ENCODE measurements around the gene DNAH10.

The DNAH10 gene

DNA sequence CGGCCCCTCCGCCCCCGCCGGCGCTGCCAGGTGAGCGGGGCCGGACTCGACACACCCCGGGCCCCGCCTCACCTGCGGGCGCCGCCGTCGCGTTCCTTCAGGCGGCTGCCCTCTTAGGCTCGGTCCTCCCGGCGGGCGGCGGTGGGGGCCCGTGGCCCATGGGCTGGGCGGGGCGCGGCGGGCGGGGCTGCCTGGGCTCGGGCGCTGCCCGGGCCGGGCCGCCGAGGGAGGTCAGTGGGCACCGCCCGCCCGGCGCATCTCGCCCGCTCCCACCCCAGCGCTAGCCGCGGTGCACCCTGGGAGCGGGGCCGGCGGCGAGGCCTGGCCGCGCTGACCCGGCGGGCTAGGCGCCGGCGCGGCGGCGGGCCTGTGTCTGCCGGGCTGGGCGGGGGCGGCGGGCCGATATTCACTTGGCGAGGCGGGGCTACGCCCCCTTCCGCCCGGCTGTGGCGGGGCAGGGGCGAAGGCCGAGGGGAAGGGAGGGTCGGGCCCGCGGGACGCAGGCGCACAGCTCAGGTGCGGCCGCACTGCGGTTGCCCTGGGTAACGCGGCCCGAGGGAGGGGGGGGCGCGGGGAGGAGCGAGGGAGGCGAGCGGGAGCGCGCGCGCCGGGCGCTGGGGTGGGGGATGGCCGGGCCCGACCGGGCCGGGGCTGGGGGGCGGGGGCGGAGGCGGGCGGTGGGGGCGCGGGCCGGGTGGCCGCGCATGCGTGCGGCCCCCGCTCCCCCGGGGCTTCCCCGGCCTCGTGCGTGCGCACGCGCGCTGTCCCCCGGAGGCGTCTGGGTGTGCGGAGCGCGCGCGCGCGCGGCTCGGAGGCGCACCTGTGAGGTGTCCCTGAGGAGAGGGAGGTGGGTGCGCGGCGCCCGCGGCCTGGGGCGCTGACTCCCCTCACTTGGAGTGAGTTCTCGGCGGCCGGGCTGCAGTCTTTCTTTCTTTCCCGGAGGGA lies 210.6 kb downstream of the DNAH10 start, which contains the start of the genes CCDC92 and ZNF664:
Gene CCDC92, minus strand, starts transcription at position 375 of the 945 bp plus-strand sequence. CDS start 28,526 bp downstream, outside the sequence.
Gene ZNF664, plus strand, starts transcription at position 759 of the 945 bp plus-strand sequence. CDS start 38,930 bp downstream, outside the sequence.
- DNase-seq (ENCODE audit: low read depth) = peak; percentile 93

DNA sequence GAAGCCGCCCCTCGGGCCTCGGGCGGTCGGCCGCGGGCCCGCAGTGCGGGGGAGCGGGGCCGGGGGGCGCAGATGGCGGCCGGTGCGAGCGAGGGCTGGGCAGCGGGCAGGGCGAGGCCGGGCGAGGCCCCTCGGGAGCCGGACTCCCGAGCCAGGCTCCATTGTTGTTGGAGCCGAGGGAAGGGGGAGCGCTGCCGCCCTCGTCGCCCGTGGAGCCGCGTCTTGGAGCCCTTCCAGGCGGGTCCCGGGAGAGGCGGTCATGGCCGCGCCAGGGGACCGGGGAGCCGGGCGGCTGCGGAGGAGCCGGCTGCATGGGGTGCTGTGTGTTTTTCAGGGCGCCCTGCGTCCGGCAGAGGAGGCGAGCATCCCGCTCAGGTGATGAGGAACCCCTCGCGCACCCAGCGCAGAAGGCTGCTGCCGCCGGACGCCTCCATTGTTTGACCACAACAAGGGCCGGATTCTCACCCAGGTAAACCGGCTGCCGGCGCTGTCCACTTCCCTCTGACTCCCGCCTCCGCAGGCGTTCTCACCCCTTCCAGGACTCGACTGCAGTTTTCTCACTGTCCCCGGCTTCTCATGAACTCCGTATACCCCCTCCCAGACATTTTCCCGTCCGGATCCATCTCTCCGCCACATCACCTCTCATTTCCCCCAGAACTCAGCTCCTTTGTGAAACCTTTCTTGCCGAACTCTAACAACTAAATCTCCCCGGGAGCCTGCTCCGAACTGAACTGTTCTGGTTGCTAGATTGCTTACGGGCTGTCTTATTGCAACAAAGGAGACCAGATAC lies 211.6 kb downstream of the DNAH10 start:
- DNase-seq (ENCODE audit: low read depth) = peak; percentile 6

DNA sequence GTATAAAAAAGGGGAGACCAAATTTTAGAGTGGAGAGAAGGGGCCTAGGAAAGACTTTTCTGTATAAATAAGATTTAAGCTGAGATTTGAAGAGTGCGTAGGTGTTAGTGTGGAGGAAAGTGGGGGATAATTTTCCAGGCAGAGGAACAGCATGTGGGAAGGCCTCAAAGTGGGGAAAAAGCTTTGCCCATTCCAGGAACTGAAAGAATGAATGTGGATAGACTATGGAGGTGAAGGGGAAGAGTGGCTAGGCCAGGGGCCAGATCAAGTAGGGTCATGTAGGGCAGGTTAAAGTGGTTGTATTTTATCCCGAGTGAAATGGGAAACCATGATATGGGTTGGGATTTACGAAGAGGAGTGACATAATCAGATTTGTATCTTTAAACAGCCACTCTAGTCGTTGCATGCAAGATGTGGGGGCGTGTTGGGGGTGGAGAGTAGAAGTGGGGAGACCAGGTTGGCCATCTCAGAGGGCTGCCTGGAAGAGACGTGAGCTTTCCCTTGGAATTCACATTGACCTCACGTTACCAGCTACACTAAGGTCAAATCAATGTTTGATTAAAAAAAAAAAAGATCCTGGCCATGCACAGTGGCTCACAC lies 214.2 kb downstream of the DNAH10 start:
- no peak for DNase-seq (ENCODE audit: low read depth)

DNA sequence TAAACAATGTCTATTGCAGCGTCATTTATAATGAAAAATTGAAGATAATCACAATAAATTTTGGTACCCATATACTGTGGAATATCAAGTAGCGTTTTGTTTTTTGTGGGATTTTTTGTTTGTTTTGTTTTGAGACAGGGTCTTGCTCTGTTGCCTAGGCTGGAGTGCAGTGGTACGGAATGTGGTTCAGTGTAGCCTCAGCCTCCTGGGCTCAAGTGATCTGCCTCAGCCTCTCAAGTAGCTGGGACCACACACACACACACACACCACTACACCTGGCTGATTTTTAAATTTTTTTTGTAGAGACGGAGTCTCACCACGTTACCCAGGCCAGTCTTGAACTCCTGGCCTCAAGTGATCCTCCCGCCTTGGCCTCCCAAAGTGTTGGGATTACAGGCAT lies 217.5 kb downstream of the DNAH10 start:
- DNase-seq (ENCODE audit: low read depth) = no peak

DNA sequence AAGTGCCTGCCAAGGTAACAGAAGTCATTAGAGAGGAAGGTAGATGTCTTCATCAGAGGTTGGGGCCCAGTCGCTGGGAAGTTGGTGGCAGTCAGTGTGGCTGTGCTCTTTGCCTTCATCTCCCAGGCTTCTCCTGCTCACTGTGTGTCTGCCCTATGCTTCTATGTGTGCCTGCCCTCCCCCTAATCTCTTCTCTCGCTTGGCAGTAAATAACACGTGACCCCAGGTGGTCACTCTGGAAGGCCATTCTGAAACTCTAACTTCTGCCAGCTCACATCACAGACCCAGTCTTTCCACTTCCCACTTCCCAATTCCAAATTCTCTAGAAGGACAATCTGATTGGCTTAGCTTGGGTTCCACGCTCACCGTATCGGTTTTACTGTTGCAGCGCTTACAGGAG lies 220.2 kb downstream of the DNAH10 start:
- DNase-seq (ENCODE audit: low read depth) = no peak

DNA sequence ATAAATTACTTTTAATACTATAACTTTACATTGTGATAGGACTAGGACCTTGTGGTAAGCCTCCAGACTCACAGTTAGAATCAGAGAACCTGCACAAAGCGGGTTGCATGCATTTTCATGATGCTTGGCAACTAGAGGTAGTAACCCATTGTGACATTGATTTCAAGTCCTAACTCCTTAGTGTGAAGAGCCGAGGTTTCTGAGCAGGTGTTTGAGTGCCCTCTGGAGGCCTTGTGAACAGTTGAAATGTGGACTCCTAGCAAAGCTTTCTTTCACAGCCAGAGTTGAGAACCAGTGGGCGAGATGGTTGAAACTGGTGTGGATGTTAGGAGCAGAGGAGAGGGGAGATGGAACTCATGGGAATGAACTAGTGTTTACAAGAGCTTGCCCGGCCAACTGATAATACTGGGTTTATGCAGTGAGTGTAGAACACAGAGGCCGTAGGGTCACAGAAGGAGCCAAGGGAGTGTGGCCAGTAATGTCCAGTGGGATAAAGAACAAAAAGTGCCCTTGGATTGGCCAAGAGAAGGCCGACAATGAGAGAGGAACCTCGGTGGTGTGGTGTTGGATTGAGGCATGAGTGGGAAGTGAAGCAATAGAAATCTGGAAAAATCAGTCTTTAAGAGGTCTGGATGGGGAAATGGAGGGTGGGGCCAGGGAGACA lies 221.9 kb downstream of the DNAH10 start:
- peak; percentile 33 for DNase-seq (ENCODE audit: low read depth)

DNA sequence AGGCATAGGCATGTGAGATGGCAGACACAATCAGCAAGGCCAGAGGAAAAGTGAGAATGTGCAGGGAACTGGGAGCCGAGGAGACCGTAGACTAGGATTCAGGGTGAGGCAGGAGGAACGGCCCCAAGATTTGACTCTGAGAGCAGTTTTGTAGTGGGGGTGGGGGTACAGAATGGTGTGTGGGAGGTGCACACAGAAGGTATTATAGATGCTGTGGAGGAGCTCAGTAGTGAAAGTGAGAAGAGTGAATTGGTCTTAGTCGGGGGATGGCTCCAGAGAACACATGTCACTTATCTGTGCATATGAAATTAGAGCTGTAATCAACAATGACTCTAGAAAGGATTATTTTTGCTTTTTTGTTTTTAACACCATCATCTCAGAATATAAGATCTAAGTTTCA lies 222.8 kb downstream of the DNAH10 start:
- DNase-seq (ENCODE audit: low read depth) = no peak

All from activated gamma-delta T cell treated with anti-CD3 and anti-CD28 coated beads, Interleukin-2, amount 50 U/mL, for 16 hours (primary cell).